Coronary artery (tissue), 2 donors: Measurements from ENCODE around the gene RPRD1B.

Experiments
- DNase-seq: peaks from one replicate; pipeline ENCODE4 v3.0.0-alpha.2; 2017; ENCODE audit warnings: low spot score
- H3K27ac ChIP-seq, 2 donors: fragments of 200-600 bp; sonication (generic); one replicate each; pipeline ENCODE4 v1.5.1; 2016 to 2019
- H3K4me3 ChIP-seq: fragments of 200-600 bp; sonication (generic); 2 replicates; pipeline ENCODE4 v1.5.1; 2016; ENCODE audit warnings: mild to moderate bottlenecking, moderate library complexity
- TF ChIP-seq, protein P1 (sequence below): fragments of 200-600 bp; sonication (generic); IDR thresholded peaks from one replicate; pipeline ENCODE4 v1.5.1; 2019; ENCODE audit warnings: antibody characterized with exemption

RPRD1B gene

DNA sequence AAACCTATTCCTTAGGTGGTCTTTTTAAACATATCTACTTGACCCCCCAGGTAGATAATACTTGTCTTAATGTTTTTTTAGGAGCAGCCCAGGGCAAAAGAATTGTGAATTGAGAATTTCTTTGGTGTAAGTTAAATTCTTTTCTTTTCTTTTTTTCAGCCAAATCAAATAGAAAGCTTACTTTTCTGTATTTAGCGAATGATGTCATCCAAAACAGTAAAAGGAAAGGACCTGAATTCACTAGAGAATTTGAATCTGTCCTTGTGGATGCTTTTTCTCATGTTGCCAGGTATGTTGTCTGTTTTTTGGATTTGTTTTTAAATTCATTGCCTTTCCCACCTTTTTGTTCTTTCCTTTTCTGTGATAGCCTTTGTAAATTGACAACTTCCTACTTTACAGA, 6.7 kb downstream of the RPRD1B start:
- no peak overlapping the region for H3K27ac ChIP-seq
- H3K4me3 ChIP-seq, result no peak overlapping the region
- TF ChIP-seq, protein P1, sequence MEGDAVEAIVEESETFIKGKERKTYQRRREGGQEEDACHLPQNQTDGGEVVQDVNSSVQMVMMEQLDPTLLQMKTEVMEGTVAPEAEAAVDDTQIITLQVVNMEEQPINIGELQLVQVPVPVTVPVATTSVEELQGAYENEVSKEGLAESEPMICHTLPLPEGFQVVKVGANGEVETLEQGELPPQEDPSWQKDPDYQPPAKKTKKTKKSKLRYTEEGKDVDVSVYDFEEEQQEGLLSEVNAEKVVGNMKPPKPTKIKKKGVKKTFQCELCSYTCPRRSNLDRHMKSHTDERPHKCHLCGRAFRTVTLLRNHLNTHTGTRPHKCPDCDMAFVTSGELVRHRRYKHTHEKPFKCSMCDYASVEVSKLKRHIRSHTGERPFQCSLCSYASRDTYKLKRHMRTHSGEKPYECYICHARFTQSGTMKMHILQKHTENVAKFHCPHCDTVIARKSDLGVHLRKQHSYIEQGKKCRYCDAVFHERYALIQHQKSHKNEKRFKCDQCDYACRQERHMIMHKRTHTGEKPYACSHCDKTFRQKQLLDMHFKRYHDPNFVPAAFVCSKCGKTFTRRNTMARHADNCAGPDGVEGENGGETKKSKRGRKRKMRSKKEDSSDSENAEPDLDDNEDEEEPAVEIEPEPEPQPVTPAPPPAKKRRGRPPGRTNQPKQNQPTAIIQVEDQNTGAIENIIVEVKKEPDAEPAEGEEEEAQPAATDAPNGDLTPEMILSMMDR, result no peak
- DNase-seq, result no peak

DNA sequence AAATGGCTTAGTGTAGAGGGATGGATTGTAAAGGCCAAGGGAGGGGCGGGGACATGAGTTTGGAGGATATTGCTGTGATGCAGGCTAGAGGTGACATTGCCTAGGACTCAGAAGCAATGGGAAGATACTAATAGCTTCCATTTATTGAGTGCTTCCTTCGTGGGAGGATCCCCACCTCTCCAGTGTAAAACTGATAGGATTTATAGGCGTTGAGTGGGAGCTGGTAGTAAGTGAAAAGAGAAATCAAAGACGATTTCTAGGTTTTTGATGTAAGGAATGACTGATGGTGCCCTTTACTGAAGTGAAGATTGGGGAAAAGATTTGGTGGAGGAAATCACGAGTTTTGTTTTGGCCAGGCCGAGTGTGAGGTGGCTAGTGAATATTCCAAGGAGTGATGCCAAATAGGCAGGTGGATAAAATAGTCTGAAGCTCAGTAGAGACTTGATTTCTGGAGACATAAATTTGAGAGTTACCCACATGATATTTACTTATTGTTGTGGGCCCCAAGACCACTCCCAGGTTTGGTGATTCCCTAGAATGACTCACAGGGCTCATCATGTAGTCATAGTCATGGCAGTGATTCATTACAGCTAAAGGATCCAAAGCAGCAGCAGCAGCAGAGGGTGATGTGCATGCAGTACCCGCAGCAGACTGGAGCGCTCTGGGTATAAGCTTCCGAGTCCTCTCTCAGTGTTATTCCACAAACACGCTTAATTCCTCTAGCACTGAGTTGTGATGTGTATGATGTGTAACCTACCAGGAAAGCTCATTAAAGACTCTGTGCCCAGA, 10.2 kb downstream of the RPRD1B start:
- no peak for DNase-seq
- H3K27ac ChIP-seq, result no peak overlapping the region
- TF ChIP-seq, protein P1, result no peak
- H3K4me3 ChIP-seq, result no peak overlapping the region

DNA sequence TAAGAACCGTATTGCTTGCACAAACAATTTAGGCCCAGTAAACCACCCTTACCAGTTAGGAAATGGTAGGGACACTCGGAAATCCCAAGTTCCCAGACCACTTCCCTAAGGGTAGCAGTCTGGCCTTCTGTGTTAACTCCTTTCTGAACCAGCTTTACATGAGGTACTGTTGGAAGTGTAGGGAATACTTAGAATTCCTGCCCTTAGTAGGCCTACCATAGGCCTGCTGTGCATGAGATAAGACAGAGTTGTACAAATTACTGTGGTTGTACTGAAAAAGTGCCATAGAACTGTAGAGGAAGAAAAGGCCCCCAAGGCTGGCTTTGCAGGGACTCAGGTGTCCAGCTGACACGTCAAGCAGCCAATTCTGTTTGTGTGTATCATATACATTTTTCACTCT, 11.1 kb downstream of the RPRD1B start:
- Histone ChIP-seq H3K27ac (no peak overlapping the region), H3K4me3 (no peak overlapping the region)
- DNase-seq, result no peak
- TF ChIP-seq, protein P1, result no peak

DNA sequence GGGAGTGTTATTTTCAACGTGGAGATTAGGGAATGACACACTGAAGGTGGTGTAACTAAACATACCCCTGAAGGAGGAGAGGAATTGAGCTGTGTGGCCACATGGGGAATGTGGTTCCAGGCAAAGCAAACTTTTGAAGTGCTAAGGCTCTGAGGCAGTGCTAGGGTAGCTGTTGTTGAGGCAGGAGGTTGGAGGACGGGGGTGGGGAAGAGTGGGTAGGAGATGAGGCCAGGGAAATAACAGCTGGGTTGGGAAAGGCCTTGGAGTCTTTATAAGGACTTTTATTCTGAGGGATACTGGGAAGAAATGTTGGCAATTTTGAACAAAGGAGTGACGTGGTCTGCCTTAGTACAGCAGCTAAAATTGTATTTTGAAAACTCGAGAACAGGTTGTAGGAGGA, 13.0 kb downstream of the RPRD1B start:
- H3K4me3 ChIP-seq, result no peak overlapping the region
- DNase-seq, result no peak
- TF ChIP-seq, protein P1, result no peak
- peak overlapping the region in 1 of 2 donors; percentile 5 for H3K27ac ChIP-seq

DNA sequence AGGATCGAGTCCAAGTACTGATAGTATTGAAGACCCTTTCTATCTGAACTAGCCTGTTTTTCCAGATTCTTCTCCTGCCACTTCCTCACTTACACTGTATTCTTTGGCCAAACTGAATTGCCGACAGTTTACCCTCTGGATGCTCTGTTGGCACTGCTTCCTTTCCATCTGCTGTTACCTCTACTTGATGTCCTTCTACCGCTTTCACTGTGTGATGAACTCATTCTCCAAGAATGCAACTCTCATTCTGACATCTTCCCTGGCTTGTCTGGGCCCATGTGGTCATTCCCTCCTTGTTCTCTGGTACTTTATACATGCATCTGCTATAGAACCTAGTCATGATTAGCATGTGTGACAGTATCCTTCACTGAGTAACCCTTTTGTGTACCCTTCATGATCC, 16.3 kb downstream of the RPRD1B start:
- TF ChIP-seq, protein P1, result no peak
- no peak for DNase-seq
- Histone ChIP-seq H3K4me3 (no peak overlapping the region), H3K27ac (no peak overlapping the region)

DNA sequence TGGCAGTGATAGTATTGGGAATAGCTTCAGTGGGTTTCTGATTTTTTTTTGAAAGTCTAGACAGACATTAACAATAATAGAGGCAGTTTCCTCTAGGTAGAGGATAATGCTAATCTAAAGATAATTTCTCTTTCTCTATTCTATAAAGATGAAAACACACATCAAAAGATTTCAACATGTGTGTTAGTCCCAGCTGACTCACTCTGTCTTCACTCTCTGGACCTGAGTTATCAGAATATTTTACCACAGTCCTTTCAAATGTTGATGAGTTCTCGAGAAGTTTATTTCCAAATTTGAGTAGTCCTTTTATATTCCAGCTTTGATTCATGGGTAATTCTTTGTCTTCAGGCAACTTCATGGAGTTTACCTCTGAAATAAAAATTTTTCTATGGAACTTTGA, 17.1 kb downstream of the RPRD1B start:
- TF ChIP-seq, protein P1, result no peak
- DNase-seq, result no peak
- Histone ChIP-seq H3K27ac (no peak overlapping the region), H3K4me3 (no peak overlapping the region)

DNA sequence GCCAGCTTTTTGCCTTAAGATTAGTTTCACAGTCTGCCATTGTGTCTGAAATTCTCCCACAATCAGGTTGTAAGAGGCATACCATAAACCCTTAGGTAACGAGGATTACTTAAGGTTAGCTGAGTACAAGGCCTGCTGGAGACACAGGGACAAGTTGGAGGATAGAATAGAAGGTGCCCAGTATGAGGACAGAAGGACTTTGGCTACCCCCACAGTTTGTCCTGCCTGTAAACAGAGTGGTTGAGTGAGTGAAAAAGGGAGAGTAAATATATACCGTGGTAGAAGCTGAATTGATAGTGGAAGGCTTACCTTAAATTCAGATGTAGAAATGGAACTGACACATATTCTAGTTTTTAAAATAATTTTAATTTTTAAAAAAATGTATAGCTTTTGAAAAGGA, 19.3 kb downstream of the RPRD1B start:
- Histone ChIP-seq H3K4me3 (no peak overlapping the region), H3K27ac (no peak overlapping the region)
- TF ChIP-seq, protein P1, result no peak
- DNase-seq, result no peak
